Cardiac muscle cell (in vitro differentiated cells and primary cell): ENCODE measurements around the gene TRPM5. TPM values are rescaled to one million over a fixed set of nuclear protein-coding genes. Genes with fewer than 3 reads are reported as not detected.

ENCODE experiments used
- DNase-seq, 2 donors: peaks; one replicate each; pipeline versions ENCODE4 v3.0.0 to v3.0.0-alpha.2; 2010 to 2017; ENCODE audit warnings: low read depth in 1 of 2, low spot score in 1 of 2
- H3K27ac ChIP-seq: fragments of 200-600 bp; sonication (generic); 2 replicates; pipeline ENCODE4 v1.5.1; 2016
- H3K27me3 ChIP-seq: fragments of 200-600 bp; sonication (generic); 2 replicates; pipeline ENCODE4 v1.6.0; 2016; ENCODE audit warnings: control low read depth
- H3K36me3 ChIP-seq: fragments of 200-600 bp; sonication (generic); 2 replicates; pipeline ENCODE4 v1.5.1; 2016; ENCODE audit warnings: control low read depth
- H3K4me1 ChIP-seq: fragments of 200-600 bp; sonication (generic); 2 replicates; pipeline ENCODE4 v1.8.1; 2017; ENCODE audit warnings: low read depth, mild to moderate bottlenecking, mixed run types
- H3K4me3 ChIP-seq: fragments of 200-600 bp; sonication (generic); 2 replicates; pipeline ENCODE4 v1.5.1; 2016; ENCODE audit warnings: mild to moderate bottlenecking
- H3K9me3 ChIP-seq: fragments of 200-600 bp; sonication (generic); 2 replicates; pipeline ENCODE4 v1.5.1; 2017; ENCODE audit warnings: low read depth, mild to moderate bottlenecking, control low read depth
- polyA plus RNA-seq: library from polyadenylated mRNA; unstranded; fragments of >200 nt; fragmentation: Nextera tagmentation; extraction: Ambion mirVana; gene quantifications from 2 replicates; pipeline ENCODE4 v1.2.1, GENCODE V29; 2016
- total RNA-seq: library from RNA; depleted of rRNA; stranded (reverse); fragments of >200 nt; gene quantifications from 2 replicates; pipeline ENCODE4 v1.2.3, GENCODE V29; 2016
- TF ChIP-seq, protein P1 (sequence below): IDR thresholded peaks from 2 replicates; pipeline ENCODE4 v1.5.1; 2012; ENCODE audit warnings: low read depth, mild to moderate bottlenecking, low read length

The TRPM5 gene
- total and polyA plus RNA-seq, 2 experiments from 2014 or later, result 0.33 to 0.66 TPM

DNA sequence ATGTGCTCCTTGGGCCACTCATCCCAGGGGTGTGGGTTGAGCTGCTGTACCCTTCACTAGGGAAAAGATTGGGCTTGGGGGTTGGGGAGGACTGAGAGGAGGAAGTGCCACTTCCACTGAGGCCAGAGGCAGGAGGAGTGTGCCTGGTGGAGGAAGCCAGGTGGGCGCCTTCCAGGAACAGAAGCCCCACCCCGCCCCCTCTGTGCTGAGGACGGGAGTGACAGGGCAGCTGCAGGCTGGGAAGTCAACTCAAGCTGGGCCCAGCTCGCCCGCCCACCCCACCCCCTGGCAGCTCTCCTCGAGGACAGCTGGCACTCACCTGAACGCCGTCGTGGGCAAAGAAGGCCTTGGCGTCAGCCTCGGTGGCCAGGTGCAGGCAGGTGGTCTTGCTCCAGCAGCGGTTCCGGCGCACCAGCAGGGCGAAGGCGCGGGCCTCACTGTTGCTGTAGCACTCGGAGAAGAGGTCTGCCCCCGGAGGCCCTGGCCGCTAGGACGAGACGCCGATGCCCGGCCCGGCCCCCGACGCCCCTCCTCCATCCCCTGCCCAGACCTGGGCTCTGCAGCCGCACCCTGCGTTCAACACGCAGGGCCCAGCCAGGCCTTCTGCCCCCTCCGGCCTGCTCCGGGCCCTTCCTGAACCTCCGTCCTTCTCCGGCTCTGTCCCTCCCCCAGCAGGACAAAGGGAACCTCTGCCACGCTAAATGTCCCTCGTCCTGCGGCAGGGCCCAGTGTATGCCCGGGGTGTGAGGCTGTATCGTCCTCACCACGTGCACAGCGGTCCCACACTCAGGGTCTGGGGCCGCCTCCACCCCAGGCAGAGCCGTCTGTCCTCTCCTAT is 30.4 kb downstream of the TRPM5 start:
- Histone ChIP-seq H3K4me1 (peaks cover 15% of the 10 kb centered on the region), H3K27me3 (no peaks in the 10 kb centered on the region), H3K36me3 (no peaks in the 10 kb centered on the region), H3K27ac (no peak overlapping the region), H3K4me3 (no peak overlapping the region), H3K9me3 (no peaks in the 10 kb centered on the region)
- TF ChIP-seq, protein P1, sequence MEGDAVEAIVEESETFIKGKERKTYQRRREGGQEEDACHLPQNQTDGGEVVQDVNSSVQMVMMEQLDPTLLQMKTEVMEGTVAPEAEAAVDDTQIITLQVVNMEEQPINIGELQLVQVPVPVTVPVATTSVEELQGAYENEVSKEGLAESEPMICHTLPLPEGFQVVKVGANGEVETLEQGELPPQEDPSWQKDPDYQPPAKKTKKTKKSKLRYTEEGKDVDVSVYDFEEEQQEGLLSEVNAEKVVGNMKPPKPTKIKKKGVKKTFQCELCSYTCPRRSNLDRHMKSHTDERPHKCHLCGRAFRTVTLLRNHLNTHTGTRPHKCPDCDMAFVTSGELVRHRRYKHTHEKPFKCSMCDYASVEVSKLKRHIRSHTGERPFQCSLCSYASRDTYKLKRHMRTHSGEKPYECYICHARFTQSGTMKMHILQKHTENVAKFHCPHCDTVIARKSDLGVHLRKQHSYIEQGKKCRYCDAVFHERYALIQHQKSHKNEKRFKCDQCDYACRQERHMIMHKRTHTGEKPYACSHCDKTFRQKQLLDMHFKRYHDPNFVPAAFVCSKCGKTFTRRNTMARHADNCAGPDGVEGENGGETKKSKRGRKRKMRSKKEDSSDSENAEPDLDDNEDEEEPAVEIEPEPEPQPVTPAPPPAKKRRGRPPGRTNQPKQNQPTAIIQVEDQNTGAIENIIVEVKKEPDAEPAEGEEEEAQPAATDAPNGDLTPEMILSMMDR, result no peak
- no peak for DNase-seq

DNA sequence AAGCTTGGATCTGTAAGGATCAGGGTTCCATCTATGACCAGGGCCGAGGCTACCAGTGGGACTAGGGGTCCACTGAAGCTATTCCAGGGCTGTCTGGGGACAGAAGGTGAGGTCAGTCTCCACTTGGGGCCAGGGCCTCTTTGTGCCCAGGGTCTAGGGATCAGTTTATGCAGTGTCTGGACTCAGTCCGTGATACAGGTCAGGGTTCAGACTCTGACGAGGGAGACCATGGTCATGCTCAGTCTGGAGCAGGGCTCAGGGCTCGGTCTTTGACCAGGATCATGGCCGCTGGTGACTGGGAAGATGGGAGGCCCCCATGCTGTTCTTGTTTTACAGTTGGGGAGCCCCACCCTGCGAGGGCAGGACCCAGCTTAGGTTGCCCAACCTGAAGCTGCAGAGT is 32.0 kb downstream of the TRPM5 start:
- Histone ChIP-seq H3K4me3 (no peak overlapping the region), H3K9me3 (no peaks in the 10 kb centered on the region), H3K27ac (no peak overlapping the region), H3K27me3 (no peaks in the 10 kb centered on the region), H3K36me3 (no peaks in the 10 kb centered on the region), H3K4me1 (peaks cover 15% of the 10 kb centered on the region)
- DNase-seq, result no peak
- TF ChIP-seq, protein P1, result no peak

DNA sequence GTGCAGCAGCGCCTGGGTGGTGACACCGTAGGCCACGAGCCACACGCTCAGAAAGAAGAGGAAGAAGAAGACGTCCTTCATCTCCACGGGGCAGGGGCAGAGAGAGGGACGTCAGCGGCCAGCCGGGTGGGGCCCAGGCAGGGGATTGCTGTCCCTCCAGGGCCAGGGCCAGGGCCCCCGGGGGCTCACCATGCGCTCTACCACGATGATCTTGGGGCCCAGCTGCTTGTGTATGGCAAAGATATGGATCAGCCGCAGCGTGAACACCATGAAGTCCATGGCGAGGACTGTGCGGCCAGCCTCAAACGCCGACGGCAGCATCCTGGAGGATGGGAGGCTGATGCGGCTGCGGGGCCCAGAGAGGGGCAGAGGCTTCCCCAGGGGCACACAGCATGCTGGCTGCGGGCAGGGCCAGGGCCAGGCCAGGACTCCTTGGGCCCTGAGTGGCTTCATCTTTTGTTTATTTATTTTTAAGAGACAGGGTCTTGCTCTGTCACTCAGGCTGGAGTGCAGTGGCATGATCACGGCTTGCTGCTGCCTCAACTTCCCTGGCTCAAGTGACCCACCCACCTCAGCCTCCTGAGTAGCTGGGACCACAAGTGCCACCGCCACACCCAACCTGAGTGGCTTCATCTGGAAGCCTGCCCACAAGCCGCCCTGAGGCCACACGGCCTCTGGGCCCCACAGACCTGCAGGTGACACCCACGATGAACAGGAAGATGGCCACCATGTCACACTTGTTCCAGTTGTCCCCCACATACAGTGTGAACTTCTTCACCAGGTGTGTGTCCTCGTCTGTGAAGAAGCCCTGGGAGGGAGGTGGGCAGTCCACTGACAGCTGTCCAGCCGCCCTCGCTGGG is 32.6 kb downstream of the TRPM5 start:
- DNase-seq, result no peak
- Histone ChIP-seq H3K36me3 (no peaks in the 10 kb centered on the region), H3K4me3 (no peak overlapping the region), H3K27ac (no peak overlapping the region), H3K4me1 (peaks cover 15% of the 10 kb centered on the region), H3K27me3 (no peaks in the 10 kb centered on the region), H3K9me3 (no peaks in the 10 kb centered on the region)
- TF ChIP-seq, protein P1, result no peak

DNA sequence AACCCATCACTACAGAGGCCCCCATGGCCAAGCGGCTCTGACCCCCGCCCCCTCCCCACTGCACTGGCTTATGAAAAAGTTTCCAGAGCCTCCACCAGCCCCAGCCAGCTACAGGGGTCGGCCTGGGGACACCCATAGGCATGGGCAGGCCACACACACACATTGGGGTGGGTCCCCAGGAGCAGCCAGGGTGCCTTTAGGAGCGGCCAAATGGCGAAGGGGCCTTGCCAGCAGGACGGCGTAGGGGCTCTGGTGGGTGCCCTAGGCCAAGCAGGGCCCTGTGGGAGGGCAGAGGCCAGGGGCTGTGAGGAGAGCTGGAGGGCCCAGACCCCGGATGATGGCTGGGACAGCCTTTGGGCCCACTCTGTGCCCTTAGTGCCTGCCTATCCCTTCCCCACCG is 33.7 kb downstream of the TRPM5 start:
- TF ChIP-seq, protein P1, result no peak
- Histone ChIP-seq H3K4me1 (peaks cover 15% of the 10 kb centered on the region), H3K27ac (no peak overlapping the region)

DNA sequence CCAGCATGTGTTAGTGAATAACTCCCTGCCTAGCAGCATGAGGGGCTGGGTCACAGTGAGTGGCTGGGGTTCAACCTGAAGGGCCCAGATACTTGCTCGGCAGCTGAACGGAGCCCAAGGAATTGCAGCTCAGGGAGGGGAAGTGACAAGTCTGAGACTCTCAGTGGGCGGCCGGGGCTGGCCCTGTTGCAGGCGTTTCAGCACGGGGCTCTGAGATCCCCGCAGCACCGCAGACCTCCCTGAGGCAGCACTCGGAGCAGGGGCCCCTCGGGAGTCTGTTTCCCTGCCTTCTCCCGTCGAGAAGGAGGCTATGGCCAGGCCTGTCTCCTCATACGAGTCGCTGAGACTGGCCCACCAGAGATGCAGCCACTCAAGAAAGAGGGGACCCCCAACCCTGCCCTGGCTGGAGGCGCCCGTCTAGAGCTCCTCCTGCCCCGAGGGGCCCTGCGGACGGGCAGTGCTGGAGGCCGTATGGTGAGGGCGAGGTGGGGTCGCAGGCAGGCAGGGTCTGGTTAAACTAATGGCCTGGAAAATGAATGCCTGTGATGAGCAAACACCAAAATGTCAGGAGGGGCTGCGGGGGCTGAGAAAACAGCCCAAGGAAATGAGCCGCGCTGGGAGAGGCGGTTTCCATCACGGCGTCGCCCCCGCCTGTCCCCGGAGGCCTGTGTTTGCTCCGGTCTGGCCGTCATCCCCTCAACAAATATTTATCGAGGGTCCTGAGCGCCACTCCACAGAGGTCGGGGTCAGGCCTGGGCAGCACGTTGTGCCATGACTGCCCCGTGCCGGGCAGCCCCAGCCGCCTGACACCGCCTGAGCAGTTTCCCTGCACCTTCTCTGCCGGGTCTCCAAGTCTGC is 34.5 kb downstream of the TRPM5 start:
- peak in 1 of 2 donors; percentile 14 for DNase-seq
- TF ChIP-seq, protein P1, result no peak
- Histone ChIP-seq H3K27ac (peak overlapping the region; percentile 86), H3K4me3 (no peak overlapping the region), H3K27me3 (no peaks in the 10 kb centered on the region), H3K36me3 (no peaks in the 10 kb centered on the region), H3K4me1 (peaks cover 15% of the 10 kb centered on the region), H3K9me3 (no peaks in the 10 kb centered on the region)

More for the DNA sequence above, 33.7 kb downstream of the TRPM5 start:
- no peak overlapping the region for H3K4me3 ChIP-seq
- DNase-seq, result no peak
- no peaks in the 10 kb centered on the region for H3K36me3 ChIP-seq
- no peaks in the 10 kb centered on the region for H3K27me3 ChIP-seq
- no peaks in the 10 kb centered on the region for H3K9me3 ChIP-seq
